NCI-H82 treated with DMSO at 0.1 percent for 48 hours (cell line): ENCODE results near the gene MSI2.

Source experiments
- DNase-seq: peaks from one replicate; lab custom pipeline; 2025; ENCODE audit not compliant: unreplicated experiment; lab: John Stamatoyannopoulos, UW

Gene MSI2

DNA sequence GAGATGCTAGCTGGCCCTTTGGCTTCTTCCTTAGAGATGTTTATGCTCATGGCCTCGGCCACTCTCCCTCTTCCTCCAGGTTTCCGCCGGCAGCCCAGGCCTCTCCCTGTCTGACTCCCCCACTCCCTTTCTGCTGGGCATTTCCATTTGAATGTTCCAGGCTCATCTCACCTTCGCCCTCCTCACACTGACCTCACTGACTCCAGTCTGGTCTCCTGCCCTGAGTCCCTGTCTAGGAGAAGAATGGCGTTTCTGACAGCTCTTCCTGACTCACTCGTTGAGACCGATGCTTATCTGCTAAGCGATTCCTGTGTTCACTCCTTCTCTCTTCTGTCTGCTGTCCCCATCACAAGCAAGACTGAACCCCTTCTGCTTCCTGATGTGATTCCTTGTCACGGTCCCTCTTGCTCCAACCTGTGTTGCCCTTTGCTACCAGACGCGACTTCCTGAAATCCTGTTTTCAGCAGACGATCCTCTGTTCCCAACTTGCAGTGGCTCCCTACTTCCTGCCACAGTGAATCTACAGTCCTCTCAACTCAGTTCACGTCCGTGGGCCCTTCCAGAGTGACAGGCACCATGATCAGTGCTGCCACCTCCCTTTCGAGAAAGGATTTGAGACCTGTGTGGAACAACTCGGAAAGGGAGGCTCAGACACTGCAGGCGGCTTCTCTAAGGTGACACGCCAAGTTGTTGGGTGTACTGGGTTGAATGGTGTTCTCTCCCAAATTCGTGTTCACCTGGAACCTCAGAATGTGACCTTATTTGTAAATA is 176.4 kb downstream of the MSI2 start:
- DNase-seq: no peak

DNA sequence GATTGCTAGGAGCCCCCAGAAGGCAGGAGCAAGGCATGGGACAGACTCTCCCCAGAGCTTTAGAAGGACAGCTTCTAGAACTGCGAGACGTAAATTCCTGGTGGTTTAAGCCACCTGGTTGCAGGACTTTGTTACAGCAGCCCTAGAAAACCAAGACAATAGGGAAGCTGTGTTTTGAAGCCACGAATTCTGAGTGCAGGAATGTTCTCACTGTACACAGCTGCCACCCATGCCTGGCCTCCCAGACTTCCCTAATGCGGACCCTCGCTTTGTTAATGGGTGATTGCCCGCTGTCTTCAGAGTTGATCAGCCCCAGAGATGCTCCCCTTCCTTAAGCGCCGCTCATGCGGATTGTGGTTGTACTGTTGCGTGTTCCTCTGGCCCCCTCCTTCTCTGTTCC is 177.1 kb downstream of the MSI2 start:
- no peak for DNase-seq

DNA sequence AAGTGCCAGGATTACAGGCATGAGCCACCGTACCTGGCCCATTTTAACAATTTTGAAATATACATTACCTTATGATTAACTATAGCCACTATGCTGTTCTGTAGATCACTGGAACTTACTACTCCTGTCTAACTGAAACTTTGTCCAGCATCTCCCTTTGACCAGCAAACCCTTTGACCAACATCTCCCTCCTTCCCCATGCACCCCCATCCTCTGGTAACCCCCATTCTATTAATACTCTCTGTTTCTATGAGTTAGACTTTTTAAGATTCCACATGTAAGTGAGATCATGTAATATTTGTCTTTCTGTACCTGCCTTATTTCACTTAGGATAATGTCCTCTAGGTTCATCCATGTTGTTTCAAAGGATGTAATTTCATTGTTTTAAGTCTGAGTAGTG is 178.0 kb downstream of the MSI2 start:
- DNase-seq: no peak

DNA sequence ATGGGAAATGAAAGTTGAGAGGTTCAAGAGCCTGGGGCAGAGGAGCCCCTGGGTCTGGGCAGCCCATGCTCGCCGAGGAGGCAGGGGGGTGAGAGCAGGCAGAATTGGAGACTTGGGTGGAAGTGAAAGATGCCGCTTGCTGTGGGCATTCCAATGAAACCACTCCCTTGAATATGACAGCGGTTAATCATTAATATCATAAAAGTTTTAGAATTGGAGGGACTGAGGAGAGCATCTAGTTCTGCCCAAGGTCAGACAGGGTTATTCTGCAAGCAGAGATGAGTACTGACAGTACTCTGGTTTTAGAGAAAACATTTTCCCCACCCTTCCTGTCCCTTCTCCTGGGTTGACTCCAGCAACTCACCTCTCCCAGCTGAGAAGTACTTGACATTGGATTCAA is 180.2 kb downstream of the MSI2 start:
- no peak for DNase-seq

DNA sequence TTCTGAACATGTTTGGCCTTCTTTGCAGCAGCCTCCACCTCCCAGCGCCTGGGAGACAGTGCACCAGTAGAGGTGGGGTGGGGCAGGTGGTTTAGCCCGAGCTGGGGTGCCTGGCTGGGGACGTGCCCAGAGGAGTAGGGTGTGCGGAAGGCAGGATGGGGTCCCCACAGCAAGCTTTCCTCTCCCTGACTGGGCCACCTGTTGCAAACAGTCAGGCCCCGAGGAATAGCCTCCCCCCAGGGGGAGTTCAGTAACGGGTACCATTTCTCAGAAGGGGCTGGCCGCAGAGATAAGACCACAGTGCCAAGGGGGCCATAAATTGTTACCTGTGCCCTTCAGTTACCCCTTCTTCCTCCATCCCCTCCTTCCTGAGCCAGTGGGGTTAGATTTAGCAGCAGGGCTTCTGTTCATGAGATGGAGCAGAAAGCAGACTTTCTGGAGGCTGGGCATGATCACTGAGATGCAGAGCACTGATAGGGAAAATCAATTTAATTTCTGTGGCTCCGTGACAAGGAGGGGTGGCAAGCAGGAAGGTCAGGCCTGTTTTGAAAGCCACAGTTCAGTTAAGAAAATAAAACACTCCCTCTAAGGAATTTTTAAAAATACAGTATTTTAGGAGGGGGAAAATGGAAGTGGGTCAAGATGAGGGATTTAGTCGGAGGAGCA is 181.9 kb downstream of the MSI2 start:
- no peak for DNase-seq

DNA sequence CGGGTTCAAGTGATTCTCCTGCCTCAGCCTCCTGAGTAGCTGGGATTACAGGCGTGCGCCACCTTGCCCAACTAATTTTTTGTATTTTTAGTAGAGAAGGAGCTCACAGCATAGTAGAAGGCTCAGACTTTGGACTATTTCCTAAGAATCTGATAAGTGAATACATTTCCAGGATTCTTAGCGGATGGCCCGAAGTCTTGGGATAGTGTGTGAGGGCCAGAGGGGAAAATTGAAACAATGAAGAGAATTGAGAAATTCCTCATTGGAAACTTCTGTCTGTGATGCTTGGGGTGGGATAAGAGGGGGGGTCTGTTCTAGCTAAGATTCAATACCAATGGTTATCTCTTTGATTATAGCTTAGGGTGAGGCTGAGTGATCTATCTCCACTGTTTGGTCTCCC is 183.3 kb downstream of the MSI2 start:
- no peak for DNase-seq

DNA sequence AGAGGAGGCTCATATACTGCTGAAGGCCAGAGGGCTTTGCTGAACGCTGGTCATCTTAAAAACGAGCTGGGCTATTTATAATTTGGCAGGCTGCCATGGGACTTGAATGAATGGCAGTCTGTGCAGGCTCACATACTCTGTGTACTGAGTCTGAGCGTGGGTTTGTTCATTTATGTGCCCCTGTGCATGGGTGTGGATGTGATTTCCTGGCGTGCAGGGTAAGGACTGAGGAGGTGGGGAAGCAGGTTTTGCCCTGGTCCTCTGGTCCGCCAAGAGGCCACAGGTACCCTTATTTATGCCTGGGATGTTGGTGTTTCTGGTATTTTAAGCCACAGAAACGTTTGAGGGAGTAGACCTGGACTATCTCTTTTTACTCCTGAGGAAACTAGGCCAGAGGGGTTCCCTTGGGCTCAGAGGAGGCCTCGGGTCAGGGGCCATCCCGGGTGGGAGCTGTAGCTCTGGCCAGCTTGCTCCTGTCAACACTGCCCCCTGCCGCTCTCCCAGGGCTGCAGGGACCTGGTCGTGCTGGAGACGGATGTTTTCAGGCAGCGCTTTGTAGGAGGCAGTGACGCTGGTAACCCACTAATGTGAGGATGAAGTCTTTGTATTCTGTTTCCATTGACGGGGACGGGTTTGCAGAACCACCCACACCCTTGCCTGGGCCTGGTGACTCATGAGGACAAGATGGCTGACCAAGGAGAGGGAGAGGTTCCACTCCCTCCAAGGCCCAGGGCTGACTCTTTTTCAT is 184.4 kb downstream of the MSI2 start:
- peak; percentile 21 for DNase-seq

DNA sequence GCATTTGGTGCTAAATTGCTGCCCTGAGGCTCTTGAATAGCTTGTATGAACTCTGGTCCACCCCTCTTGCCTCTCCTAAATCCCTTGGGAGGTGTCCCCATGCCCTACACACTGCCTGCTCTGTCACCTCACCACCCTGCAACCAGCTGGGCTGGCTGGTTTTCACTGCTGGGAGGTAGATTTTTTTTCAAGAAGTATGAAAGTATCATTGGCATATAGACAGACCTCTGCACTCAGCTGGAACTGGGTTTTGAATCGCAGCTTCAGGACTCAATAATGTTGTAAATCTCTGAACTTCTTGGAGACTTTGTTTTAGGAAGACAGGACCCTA is 184.9 kb downstream of the MSI2 start:
- DNase-seq: no peak

DNA sequence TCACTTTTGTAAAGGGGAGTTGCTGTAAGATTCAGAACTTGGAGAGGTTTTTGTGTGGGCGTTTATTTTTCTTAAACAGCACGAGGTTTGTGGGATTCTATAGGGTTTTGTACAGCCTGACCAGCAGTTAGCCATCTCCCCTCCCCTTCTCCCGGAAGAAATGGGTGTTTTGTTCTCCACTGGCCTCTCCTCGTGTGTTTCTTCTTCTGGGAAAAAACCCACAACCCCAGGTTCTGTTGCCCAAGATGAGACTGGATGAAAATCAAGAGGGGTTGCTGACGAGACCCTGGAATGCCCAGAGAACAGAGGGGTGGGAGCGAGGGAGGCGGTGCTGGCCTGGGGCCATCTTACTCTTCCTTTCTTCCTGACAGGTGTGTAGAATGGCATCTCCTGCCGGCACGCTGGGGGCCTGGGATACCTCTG is 186.1 kb downstream of the MSI2 start:
- no peak for DNase-seq

DNA sequence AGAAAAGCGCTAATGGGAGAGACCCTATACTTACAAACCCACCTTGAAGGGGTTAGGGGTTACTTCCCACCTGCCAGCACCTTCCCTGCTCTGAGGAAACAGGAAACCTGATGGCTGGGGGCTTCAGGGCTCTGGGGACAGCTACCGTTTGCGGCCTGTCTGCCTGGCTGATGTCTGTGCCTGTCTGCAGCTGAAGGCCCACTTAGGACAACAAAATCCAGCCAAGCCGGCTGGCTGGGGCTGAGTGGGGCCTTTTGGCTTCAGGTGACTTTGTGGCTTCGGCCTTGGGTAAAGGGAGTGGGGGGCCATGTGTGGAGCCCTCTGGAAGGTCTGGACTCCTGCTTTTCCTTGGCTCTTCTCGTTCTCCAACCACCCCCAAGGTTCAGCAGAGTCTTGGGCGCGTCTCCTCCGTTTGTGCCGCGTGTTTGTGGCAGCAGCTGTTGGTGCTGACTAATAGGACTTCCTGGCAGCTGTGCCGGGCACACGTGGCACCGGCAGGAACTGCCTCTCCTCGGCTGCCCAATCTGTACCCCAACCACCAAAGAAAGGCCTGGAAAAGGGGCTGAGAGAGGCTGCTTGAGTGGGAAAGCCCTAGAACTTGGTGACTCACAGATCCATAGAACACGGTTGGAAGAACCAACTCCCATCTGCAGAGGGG is 186.7 kb downstream of the MSI2 start:
- DNase-seq: no peak

DNA sequence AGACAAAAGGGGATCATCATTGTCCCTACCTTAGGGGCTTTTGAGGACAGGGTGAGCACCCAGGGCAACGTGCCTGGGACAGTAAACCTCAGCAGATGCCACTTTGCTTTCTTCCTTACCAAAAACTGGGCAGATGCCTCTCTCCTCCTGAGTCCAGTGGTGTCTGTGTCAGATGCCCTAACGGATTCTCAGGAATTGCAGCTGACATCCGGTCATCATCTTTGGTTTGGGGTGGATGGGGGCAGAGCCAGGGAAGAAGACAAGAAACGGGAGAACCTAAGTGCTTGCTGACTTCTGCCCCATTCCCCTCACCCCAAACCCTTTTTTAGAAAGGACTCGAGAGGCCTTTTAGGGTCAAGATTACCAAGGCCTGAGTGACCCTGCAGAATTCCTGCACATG is 187.5 kb downstream of the MSI2 start:
- no peak for DNase-seq

DNA sequence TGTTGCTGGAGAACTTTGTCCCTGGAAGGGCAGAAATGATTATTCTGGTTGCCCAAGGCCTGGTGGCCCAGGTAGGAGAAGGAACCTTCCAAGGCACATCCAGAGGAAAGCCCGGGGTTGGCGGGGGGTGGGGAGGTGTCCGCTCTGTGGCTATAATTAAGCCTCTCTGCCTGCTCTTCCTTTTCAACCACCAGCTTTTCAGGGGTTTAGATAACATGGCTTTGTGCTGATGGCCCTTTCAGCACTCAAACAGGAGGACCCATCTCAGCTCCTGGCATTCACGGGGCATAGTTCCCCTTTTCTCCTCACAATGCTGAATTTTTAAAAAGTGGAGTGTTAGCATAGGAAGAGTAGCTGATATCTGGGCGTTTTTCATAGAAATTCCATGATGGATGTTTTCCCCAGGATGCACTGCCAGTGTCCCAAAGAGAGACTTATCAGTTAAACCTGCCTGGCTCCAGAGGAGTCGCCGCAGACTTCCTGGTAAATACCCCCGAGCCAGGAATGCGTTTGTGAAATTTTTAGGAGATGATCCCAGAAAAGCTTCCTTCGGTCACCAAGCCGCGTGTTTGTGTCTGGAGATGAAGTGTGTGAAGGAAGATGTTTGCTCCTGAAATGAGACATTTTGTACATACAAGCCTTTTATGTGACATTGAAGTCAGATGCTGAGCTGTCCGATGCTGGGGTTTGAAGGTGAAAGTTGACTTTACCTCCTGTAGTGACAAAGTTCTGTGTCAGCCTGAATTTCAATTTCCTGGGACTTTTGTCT is 188.5 kb downstream of the MSI2 start:
- no peak for DNase-seq

DNA sequence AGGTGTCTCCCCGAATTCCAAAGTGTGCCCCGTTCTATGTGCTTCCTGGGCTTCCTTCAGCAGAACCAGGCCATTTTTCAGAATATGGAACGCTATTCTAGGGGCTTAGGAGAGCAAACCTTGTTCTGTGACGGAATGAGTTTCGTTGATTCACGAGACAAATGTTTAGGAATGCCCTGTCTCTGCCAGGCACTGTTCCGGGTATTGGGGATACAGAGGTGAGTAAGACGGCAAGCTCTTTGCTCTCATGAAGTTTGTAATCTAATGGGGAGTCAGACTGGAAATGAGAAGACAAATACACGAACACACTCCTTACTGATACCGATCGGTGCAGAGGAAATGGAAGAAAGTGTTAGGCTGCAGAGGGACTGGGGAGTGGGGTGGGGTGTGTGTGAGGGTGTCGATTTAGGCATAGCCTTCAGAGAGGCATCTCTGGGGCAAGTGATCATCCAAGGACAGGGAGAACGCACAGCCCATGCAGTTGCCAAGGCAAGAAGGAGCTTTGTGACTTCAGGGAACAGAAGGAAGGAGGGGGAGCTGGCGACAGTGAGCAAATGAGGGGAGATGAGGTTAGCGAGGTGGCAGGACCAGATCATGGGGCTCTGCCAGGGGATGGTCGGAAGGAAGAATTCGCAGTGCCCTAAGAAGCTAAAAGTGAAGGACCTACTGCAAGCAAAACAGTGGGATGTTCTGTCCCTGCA is 189.6 kb downstream of the MSI2 start:
- no peak for DNase-seq

DNA sequence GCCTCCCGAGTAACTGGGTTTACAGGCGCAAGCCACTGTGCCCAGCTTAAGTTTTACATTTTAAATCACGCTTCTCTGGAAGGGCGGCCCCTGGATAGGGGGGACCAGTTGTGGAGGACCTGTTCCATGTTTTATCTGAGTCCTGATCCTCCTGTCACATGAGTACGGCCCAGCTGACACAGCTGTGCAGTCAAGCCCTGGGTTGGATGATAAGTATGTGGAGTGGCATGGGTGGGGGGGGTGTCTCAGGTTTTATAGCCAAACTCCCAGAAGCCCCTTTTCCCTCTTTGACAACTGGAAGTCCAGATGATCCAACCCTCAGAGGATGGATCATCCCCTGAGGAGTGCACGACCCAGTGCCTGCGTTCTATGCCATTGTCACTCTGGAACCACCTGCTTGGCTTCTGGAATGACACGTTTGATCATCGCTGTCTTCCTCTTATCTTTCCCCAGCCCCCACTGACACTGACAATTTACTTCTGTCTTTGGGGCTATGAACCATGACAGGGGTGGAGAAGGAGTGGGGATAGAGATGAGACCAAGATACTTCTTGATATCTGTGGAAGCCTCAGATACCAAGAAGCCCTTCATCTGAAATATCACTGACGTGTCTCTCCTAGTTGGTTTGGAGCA is 191.2 kb downstream of the MSI2 start:
- no peak for DNase-seq

DNA sequence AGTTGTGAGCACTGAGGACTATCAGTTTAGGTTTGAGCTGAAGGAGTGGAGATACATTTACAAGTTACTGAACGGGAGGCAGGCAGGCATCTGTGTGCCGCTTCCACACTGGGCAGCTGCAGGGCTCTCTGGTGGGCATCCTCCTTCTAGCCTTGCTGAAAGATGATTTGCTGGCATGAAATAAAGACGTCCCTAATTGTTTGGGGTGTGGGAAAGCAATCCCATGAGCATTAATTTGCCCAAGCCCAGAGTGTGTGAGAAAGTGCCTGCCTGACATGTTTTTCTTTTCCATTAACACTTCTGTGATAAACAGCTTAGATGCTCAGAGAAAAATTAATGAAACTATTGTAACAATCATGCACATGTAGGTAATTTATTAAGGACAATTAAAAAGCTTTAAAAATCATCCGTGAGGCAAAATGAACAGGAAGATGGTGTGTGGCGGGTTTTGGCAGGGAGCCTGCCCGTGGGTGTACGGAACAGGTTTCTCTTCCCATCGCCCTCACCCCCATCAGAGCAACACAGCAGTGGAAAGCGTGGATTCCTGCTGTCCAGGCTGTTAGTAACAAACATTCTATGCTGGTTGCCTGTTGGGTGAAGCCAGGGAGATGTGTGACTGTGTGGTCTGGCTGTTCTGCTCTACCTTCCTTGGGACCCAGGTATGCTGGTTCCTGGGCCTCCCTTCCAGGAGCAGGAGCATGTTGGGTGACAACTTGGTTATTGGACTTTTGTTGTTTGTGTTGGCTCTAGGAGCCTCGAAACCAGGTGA is 191.9 kb downstream of the MSI2 start:
- DNase-seq: no peak

DNA sequence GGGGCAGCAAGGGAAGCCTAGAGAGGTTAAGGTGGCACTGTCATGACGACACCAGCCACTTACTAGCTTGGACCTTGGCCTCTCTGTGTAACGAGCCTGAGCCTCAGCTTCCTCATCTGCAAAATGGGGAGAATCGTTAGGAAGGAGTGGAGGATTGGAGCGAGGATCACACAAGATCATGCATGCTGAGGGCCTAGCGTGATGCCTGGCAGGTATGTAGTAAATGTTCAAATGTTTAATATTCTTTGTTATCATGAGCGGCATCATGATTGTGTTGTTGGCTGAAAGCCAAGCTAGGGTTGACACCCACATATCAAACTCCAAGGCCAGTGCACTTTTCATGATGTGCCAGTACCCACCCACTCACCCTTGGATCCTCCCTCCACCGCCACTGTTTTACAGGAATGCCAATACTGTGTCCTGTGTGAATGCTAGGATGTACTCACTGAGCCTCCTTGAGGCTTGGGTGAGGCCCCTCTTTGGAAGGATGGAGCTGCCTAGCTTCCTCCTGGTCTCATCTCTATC is 192.5 kb downstream of the MSI2 start:
- DNase-seq: no peak

DNA sequence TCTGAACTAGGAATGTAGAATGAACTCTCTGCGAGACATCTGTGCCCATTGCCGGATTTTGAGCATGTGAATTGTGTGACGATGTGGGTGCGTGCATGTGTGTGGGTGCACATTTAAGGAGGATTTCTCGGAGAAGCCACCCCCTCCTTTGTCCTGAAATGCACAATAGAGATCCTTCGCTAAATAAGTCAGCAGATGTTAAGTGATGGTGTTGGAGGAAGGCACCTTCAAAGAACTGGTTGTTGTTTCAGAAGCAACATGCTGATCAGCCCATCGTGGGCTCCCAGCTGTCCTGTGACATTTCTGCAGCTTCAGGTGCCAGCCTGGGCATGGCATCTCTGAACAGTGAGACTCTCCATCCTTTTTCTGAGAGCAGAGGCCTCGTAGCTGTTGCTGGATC is 194.9 kb downstream of the MSI2 start:
- DNase-seq: no peak

DNA sequence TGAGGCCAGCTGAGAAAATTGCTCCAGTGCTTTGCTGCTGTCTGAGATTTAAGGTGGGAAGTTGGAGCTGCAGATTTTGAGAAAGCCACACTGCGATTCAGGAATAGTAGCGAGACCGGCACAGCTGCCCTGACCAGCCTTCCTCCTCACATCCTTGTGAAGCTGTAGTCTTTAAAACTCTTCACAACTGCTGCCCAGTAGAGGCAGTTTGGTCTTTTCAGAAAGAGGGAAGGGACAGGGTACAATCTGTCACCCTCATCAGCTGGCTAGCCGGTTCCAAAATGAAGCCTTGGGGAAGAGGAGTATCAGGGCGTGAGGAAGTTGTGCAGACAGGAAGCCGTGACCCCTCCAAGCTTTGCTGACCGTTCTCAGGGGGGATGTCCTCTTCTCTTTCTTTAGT is 195.3 kb downstream of the MSI2 start:
- no peak for DNase-seq

DNA sequence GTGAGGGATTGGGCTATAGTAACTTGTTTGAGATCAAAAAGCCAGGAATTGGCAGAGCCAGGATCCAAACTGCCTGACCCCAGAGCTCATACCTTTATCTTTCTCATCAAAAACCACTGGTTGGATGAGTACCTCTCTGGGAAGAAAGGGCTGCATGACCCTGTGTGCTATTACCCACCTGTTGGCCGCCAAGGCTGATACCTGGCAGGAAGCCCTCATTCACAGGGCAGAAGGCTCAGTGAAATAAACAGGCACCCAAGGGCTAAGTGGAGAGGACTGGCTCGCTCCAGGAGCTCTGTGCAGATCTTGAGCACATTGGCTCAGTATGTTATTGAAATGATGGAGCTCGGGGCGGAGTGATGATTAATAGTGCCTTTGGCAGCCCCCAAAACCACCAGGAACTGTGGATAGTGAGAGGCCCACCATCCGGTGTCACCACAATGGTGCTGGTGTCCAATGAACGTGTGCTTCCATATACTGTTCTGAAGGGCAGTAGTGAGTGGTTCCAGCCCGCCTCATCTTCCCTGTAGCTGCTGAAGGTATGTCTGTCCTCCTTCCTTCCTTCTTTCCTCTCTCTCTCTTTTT is 197.6 kb downstream of the MSI2 start:
- no peak for DNase-seq
